Measurements from ENCODE around the gene BRPF3. TPM values are rescaled to one million over a fixed set of nuclear protein-coding genes. Genes with fewer than 3 reads are reported as not detected.

The BRPF3 gene
- total RNA-seq, 1 donor from 2014 or later = 32.0 TPM

GRCh38 chr6:36155662-36156061 is 40.9 kb upstream of the BRPF3 start:
- TF ChIP-seq CTCF (IDR thresholded peaks at IDR 0.05) = no peak
- Histone ChIP-seq H3K9me3 (no peaks in the 10 kb centered on the region), H3K4me3 (no peak overlapping the region), H3K27ac (no peak overlapping the region), H3K4me1 (no peaks in the 10 kb centered on the region), H3K36me3 (no peaks in the 10 kb centered on the region), H3K27me3 (ENCODE audit: low read depth) (no peaks in the 10 kb centered on the region)
- no peak for ATAC-seq
- intact Hi-C loops (cut with DNase I) = no loop called here
- DNase-seq = no peak

GRCh38 chr6:36160147-36160760 is 36.3 kb upstream of the BRPF3 start:
- Histone ChIP-seq H3K27me3 (ENCODE audit: low read depth) (no peaks in the 10 kb centered on the region), H3K36me3 (no peaks in the 10 kb centered on the region), H3K9me3 (no peaks in the 10 kb centered on the region), H3K4me1 (no peaks in the 10 kb centered on the region), H3K27ac (no peak overlapping the region), H3K4me3 (no peak overlapping the region)
- ATAC-seq = no peak
- intact Hi-C loops (cut with DNase I) = no loop called here
- DNase-seq = no peak
- TF ChIP-seq CTCF (IDR thresholded peaks at IDR 0.05) = no peak

- Histone ChIP-seq H3K36me3 (no peaks in the 10 kb centered on the region), H3K4me3 (no peak overlapping the region), H3K27me3 (ENCODE audit: low read depth) (no peaks in the 10 kb centered on the region), H3K4me1 (no peaks in the 10 kb centered on the region), H3K9me3 (no peaks in the 10 kb centered on the region), H3K27ac (no peak overlapping the region)
- intact Hi-C loops (cut with DNase I) = no loop called here
- no peak for TF ChIP-seq CTCF (IDR thresholded peaks at IDR 0.05)
- ATAC-seq (no peak), DNase-seq (no peak)
Measured at GRCh38 chr6:36169023-36170007, 27.2 kb upstream of the BRPF3 start.

GRCh38 chr6:36170704-36171103 is 25.8 kb upstream of the BRPF3 start:
- ATAC-seq (no peak), DNase-seq (no peak)
- H3K36me3 ChIP-seq = no peaks in the 10 kb centered on the region
- no peaks in the 10 kb centered on the region for H3K4me1 ChIP-seq
- intact Hi-C loops (cut with DNase I) = no loop called here
- no peak overlapping the region for H3K4me3 ChIP-seq
- no peak for TF ChIP-seq CTCF (IDR thresholded peaks at IDR 0.05)
- no peak overlapping the region for H3K27ac ChIP-seq
- H3K9me3 ChIP-seq = no peaks in the 10 kb centered on the region
- H3K27me3 ChIP-seq (ENCODE audit: low read depth) = no peaks in the 10 kb centered on the region

- TF ChIP-seq CTCF (IDR thresholded peaks at IDR 0.05) = no peak
- H3K4me1 ChIP-seq = no peaks in the 10 kb centered on the region
- H3K4me3 ChIP-seq = no peak overlapping the region
- H3K27ac ChIP-seq = no peak overlapping the region
- no peaks in the 10 kb centered on the region for H3K27me3 ChIP-seq (ENCODE audit: low read depth)
- no peaks in the 10 kb centered on the region for H3K9me3 ChIP-seq
- DNase-seq = no peak
- intact Hi-C loops (cut with DNase I) = no loop called here
- H3K36me3 ChIP-seq = no peaks in the 10 kb centered on the region
- ATAC-seq = no peak
Measured at GRCh38 chr6:36171573-36171972, 25.0 kb upstream of the BRPF3 start.

All from lower lobe of right lung (tissue), 2 donors.